Urinary bladder (tissue), 4 donors: Measurements from ENCODE around the gene THOC6. TPM values are rescaled to one million over a fixed set of nuclear protein-coding genes. Genes with fewer than 3 reads are reported as not detected.
"Not testable (repeated sequence)": the region's sequence is repeated elsewhere in the genome, so short reads cannot be mapped to it uniquely, and the experiment has no call there.

Experiments
- DNase-seq: peaks from one replicate; pipeline ENCODE4 v3.0.0-alpha.2; 2015; ENCODE audit errors: extremely low spot score
- H3K27ac ChIP-seq: one replicate; pipeline ENCODE4 v1.5.1; 2013; ENCODE audit warnings: low read depth, mild to moderate bottlenecking, moderate library complexity
- H3K36me3 ChIP-seq: one replicate; pipeline ENCODE4 v1.6.1; 2013; ENCODE audit warnings: mild to moderate bottlenecking, moderate library complexity; ENCODE audit not compliant: insufficient read depth
- H3K4me1 ChIP-seq: one replicate; pipeline ENCODE4 v1.6.1; 2013; ENCODE audit warnings: mild to moderate bottlenecking, moderate library complexity; ENCODE audit not compliant: insufficient read depth
- H3K4me3 ChIP-seq: one replicate; pipeline ENCODE4 v1.5.1; 2013; ENCODE audit warnings: low read depth, low read length
- WGBS: extraction: QIAGEN DNeasy Blood & Tissue Kit; methylation state at CpG from one replicate; pipeline ENCODE4 v1.1.7; 2013; 5-methylcytosine and 5-hydroxymethylcytosine counted together
- polyA plus RNA-seq: library from polyadenylated mRNA; stranded (reverse); fragments of 200-250 nt; gene quantifications from one replicate; pipeline ENCODE4 v1.2.3, GENCODE V29; 2013
- total RNA-seq: library from RNA; depleted of rRNA; stranded (reverse); fragments of >200 nt; gene quantifications from one replicate; pipeline ENCODE4 v1.2.3, GENCODE V29; 2014
- donor health status: healthy with polysubstance abuse.
- donor health status: healthy.

Gene THOC6
- total and polyA plus RNA-seq, 2 donors, result 9.8 to 22.8 TPM

DNA sequence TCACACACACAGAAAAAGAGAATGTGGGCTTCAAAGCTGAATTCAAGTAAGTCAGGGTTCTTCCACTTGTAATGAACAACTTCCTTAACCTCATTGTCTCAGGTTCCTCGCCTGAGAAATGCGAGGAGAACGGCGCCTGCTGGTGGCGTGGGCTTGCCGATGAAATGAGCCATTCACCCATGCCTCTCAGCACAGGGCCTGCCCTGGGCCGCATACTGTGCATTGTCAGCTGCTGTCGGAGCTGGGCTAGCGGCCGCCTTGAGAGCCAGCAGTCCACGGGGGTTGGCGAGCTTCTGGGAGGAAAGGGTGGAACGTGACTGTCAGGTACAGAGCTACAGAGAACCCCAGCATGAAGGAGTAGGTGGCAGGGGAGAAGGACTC lies 29.5 kb downstream of the THOC6 start:
- H3K36me3 ChIP-seq, H3K4me3 ChIP-seq, H3K27ac ChIP-seq, H3K4me1 ChIP-seq, DNase-seq: not testable (repeated sequence)
- 91% methylated on average over 13 of the region's 13 CpGs for WGBS

DNA sequence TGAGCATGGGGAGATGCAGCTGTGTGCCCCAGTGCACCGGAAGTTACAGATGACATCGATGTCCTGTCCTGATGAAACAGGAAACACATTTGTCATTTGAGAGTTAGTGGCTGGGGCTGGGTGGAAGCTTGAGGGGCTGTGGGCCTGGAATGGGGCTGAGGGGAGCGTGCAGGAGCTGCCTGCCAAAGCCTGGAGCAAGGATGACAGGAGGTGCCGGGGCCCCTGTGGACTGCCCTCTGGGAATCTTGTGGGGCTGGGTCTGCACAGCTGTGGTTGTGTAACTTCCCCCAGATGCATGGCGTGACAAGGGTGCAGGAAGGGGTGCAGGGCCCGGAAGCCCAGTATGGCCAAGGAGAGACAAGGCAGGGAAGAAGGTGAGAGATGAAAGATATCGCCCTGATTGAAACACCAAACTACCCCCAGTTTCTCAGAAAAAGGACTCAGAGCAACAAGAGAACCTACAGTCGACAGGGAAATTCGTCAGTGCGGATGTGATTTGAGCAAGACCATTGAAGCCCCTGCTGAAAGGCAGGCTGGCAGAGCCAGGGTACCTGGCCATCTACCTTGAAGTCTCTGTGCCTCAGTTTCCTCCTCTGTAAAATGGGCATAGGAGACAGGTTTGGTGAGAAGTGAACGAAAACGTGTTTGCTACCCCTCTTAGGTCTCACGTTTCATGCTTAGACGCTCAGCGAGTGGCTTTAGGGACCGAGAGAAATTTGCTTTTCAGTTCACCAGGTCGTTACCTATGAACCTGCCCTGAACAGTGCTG lies 31.3 kb downstream of the THOC6 start:
- Histone ChIP-seq H3K27ac (no peak overlapping the region), H3K36me3 (no peaks in the 10 kb centered on the region), H3K4me1 (no peaks in the 10 kb centered on the region), H3K4me3 (no peak overlapping the region)
- 74% methylated on average over 17 of the region's 17 CpGs for WGBS
- no peak for DNase-seq

DNA sequence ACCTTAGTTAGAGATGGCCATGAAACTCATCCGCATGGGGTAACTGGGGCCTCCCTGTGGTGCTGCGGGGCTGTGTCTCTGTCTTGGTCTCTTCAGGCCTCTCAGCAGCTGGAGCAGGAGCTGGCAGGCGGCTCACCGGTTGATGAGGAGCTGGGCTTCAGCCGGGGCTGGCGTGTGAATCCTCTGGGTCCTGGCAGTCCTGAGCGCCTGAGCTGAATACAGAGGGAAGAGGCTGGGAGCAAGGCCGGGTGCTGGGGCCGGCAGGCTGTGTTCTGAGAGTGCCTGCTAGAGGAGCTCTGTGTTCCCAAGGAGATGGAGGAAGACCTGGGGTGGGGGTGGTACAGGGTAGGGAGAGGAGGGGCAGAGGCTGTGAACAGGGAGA lies 31.9 kb downstream of the THOC6 start:
- H3K36me3 ChIP-seq, H3K4me1 ChIP-seq, H3K4me3 ChIP-seq, H3K27ac ChIP-seq, DNase-seq: not testable (repeated sequence)
- WGBS, result 50% methylated on average over 9 of the region's 9 CpGs

DNA sequence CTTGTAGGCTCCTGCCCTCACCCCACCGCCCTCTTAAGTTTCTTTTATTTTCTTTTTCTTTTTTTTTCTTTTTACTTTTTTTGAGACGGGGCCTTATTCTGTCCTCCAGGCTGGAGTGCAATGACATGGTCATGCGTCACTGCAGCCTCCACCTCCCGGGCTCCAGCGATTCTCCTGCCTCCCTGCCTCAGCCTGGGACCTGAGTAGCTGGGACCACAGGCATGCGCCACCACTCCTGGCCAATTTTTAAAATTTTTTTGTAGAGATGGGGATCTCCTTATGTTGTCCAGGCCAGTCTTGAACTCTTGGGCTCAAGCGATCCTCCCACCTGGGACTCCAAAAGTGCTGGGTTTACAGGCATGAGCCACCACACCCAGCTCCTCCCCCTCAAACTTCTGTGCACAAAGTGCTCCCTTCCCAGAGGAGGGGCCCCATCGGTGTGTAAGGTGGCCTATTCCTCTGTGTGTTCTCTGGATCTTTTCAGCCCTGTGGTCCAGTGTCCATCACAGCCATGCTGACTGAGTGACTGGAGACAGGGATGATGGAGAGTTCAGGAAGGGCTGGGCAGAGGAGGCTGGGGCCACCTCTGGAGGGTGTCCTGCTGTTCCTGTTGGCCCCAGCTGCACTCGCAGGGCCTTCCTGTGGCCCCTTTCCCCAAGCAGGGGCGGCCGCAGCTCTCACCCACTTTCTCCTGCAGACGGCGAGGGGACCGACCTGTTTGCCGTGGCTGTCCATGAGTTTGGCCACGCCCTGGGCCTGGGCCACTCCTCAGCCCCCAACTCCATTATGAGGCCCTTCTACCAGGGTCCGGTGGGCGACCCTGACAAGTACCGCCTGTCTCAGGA lies 32.7 kb downstream of the THOC6 start:
- H3K4me1 ChIP-seq, result no peaks in the 10 kb centered on the region
- H3K4me3 ChIP-seq, result no peak overlapping the region
- no peaks in the 10 kb centered on the region for H3K36me3 ChIP-seq
- 89% methylated on average over 19 of the region's 19 CpGs for WGBS
- no peak overlapping the region for H3K27ac ChIP-seq
- DNase-seq, result no peak

DNA sequence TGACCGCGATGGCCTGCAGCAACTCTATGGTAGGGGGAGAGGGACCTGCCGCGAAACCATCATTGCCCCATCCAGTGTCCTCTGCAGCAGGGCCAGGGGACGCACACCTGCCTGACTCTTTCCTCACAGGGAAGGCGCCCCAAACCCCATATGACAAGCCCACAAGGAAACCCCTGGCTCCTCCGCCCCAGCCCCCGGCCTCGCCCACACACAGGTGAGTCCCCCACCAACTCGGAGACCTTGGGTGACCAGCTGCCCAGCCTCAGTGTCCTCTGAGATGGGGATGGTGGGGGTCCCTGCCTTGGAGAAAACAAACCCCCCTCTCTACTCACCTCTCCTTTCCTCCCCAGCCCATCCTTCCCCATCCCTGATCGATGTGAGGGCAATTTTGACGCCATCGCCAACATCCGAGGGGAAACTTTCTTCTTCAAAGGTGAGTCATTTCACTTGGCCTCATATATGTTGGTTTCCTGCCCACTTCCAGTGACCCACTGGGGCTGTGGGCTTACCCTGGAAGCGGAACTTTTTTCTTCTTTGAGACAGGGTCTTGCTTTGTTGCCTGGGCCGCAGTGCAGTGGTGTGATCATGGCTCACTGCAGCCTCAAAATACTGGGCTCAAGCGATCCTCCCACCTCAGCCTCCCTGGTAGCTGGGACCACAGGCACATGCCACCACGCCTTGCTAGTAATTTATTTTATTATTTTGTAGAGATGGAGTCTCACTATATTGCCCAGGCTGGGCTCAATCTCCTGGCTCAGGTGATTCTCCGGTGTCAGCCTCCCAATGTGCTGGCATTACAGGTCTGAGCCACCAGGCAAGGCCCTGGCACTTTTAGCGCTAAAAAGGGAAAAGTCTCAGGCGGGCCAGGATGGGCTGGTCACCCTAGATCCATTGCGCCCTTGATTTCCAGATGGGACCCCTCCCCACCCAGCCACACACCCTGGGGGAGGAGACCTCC lies 33.6 kb downstream of the THOC6 start:
- Histone ChIP-seq H3K4me3 (no peak overlapping the region), H3K4me1 (no peaks in the 10 kb centered on the region), H3K36me3 (no peaks in the 10 kb centered on the region), H3K27ac (no peak overlapping the region)
- DNase-seq, result no peak
- 91% methylated on average over 22 of the region's 22 CpGs for WGBS

DNA sequence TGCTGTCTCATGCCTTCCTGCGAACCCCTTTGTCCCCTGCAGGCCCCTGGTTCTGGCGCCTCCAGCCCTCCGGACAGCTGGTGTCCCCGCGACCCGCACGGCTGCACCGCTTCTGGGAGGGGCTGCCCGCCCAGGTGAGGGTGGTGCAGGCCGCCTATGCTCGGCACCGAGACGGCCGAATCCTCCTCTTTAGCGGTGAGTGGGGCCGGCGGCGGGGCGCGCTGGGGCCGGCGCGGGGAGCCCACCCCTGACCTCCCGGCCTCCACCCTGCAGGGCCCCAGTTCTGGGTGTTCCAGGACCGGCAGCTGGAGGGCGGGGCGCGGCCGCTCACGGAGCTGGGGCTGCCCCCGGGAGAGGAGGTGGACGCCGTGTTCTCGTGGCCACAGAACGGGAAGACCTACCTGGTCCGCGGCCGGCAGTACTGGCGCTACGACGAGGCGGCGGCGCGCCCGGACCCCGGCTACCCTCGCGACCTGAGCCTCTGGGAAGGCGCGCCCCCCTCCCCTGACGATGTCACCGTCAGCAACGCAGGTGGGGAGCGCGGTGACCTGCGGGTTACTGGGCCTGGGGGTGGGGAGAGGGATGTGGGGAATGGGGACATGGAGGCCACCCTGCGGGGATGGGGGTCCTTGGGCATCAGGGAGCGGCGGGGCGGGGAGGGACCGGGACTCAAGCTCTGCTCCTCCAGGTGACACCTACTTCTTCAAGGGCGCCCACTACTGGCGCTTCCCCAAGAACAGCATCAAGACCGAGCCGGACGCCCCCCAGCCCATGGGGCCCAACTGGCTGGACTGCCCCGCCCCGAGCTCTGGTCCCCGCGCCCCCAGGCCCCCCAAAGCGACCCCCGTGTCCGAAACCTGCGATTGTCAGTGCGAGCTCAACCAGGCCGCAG lies 34.5 kb downstream of the THOC6 start:
- H3K36me3 ChIP-seq, result no peaks in the 10 kb centered on the region
- peak overlapping the region; percentile 89 for H3K4me3 ChIP-seq
- H3K4me1 ChIP-seq, result no peaks in the 10 kb centered on the region
- H3K27ac ChIP-seq, result peak overlapping the region; percentile 48
- no peak for DNase-seq
- 8% methylated on average over 77 of the region's 77 CpGs for WGBS

DNA sequence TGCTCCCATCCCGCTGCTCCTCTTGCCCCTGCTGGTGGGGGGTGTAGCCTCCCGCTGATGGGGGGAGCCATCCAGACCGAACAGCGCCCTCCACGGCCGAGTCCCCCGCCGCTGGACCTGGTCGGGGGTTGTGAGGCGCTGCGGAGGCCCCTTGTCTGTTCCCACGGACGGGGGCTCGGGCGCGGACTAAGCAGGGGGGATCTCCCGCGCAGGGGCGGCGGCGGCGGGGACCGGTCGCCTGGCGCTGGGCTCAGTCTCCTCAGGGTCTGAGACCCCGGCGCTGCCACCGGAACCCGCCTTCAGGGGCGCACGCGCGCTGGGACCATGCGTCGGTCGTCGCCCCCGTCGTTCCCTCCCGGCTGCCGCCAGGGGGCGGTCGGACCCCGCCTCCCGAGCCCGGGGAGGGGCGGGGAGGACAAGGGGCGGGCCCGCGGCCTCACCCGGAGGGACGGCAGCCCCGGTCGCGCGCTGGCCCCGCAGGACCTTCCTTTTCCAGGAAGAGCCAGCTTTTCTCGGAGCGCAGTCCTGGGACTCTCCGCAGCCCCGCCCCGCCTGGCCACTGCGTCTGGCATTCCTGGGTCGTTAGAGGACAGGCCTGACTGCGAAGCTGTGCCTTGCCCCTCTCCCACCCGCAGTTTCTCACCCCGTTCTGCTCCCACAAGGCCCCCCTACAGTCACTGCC lies 35.3 kb downstream of the THOC6 start:
- Histone ChIP-seq H3K4me1 (no peaks in the 10 kb centered on the region), H3K27ac (peak overlapping the region; percentile 48), H3K4me3 (peak overlapping the region; percentile 89), H3K36me3 (no peaks in the 10 kb centered on the region)
- under 1% methylated on average over 67 of the region's 67 CpGs for WGBS
- DNase-seq, result peak; percentile 41

DNA sequence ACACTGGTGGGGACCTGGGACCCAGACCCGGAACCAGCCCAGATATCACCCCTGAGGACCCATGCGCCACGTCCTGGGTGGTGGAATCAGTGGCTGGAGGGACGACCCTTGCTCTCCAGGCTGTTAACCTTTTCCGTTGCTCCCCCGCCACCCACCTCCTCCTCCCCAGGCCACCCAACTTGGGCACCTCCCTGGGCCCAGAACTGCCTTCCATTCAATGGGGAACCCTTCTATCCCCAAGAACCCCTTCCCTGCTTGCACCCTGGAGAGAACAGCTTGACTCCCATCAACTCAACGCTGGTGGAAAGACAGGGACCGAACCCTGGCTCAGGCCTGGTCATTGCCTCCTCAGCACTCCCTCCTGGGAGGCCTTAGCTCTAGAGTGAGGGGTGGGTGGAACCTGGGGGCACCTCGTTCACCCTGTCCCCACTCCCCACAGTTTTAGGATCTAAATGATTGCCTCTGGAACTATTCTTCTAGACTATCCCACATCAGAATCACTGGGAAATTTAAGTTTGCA lies 35.9 kb downstream of the THOC6 start:
- no peaks in the 10 kb centered on the region for H3K4me1 ChIP-seq
- 60% methylated on average over 9 of the region's 9 CpGs for WGBS
- peak overlapping the region; percentile 89 for H3K4me3 ChIP-seq
- no peak for DNase-seq
- H3K27ac ChIP-seq, result no peak overlapping the region
- no peaks in the 10 kb centered on the region for H3K36me3 ChIP-seq

DNA sequence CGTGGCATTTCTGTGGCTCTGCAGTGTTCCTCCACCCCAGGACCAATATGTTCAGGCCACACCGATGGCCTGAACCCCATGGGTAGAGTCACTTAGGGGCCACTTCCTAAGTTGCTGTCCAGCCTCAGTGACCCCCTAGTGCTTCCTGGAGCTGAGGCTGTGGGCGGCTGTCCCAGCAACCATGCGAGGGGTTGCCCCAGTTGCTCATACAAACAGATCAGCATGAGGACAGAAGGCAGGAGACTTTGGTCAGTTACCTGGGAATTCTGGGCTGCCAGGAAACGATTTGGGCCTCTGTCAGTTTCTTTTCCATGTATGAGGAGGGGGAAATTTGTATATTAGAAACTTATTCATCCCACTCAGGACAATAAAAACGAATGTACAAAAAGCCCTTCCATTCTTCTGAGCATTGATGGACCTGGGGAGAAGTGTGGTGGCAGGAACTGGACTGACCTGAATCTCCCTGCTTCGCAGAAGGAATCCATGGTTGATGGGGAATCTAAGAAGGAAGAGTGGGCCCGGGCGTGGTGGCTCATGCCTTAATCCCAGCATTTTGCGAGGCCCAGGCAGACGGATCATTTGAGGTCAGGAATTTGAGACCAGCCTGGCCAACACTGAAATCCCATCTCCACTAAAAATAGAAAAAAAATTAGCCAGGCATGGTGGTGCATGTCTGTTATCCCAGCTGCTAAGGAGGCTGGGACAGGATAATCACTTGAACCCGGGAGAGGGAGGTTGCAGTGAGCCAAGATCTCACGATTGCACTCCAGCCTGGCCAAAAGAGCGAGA lies 36.7 kb downstream of the THOC6 start:
- no peak for DNase-seq
- Histone ChIP-seq H3K27ac (no peak overlapping the region), H3K4me1 (peaks cover 2% of the 10 kb centered on the region), H3K36me3 (no peaks in the 10 kb centered on the region), H3K4me3 (no peak overlapping the region)
- 64% methylated on average over 14 of the region's 14 CpGs for WGBS

DNA sequence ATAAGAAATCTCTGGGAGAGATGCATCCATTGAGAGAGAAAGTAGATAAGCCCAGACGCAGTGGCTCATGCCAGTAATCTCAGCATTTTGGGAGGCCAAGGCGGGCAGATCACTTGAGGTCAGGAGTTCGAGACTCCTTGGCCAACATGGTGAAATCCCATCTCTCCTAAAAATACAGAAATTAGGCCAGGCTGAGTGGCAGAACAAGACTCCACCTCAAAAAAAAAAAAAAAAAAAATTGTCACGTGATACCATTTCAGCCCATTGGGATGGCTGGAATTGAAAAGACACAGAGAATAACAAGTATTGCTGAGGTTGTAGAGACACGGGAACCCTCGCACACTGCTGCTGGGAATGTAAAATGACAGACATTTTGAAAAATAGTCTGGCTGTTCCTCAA lies 38.7 kb downstream of the THOC6 start:
- Histone ChIP-seq H3K4me3 (no peak overlapping the region), H3K4me1 (peaks cover 2% of the 10 kb centered on the region), H3K36me3 (no peaks in the 10 kb centered on the region), H3K27ac (no peak overlapping the region)
- WGBS, result 84% methylated on average over 6 of the region's 6 CpGs
- DNase-seq, result no peak

DNA sequence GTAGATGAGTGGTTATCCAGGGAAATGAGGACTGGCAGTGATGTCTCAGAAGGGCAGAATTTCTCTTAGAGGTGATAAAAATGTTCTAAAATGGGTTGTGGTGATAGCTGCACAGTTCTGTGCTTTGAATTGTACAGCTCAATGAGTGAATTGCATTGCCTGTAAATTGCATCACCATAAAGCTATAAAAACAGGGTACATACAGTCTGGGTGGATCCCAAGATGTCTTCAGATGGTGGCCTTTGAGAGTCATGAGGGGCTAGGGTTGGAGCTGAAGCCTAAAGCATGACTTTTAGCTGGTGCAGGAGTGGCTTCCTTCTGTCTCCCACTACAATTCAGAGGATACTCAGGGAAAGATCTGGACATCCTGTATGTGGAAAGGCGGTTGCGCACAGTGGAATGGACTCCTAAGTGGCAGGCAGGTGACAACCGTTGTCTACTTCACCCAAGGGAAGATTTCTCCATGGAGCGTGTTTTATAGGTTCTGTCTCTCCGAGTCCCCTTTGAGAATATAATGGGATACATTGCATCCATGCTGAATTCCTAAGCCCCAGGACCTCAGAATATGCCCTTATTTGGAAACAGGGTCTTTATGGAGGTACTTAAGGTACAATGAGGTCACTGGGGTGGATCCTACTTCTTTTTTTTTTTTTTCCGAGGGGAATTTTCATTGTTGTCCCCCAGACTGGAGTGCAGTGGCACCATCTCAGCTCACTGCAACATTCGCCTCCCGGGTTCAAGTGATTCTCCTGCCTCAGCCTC lies 40.0 kb downstream of the THOC6 start:
- no peak for DNase-seq
- WGBS, result 92% methylated on average over 8 of the region's 8 CpGs
- Histone ChIP-seq H3K27ac (no peak overlapping the region), H3K4me3 (no peak overlapping the region), H3K4me1 (peaks cover 2% of the 10 kb centered on the region), H3K36me3 (no peaks in the 10 kb centered on the region)
